HepG2 (cell line): Measurements from ENCODE around the gene GRM4. TPM values are rescaled to one million over a fixed set of nuclear protein-coding genes. Genes with fewer than 3 reads are reported as not detected.
A peak's percentile ranks its signal among the peaks of the same experiment; 100 is the strongest.

Experiments used
- AHR ChIP-seq: IDR thresholded peaks from 2 replicates; pipeline ENCODE4 v1.6.1; 2018; ENCODE audit warnings: missing genetic modification reagents, missing compliant biosample characterization
- GATAD2A ChIP-seq: IDR thresholded peaks from 2 replicates; pipeline ENCODE4 v1.6.1; 2016
- POLR2AphosphoS5 ChIP-seq: IDR thresholded peaks from 2 replicates; pipeline ENCODE4 v1.6.1; 2012; ENCODE audit warnings: low read depth, low read length
- SPEN ChIP-seq: sonication (generic); formaldehyde crosslinking; IDR thresholded peaks from 2 replicates; pipeline ENCODE4 v1.5.1; 2020; ENCODE audit warnings: low read depth, mild to moderate bottlenecking, missing genetic modification reagents
- WIZ ChIP-seq: sonication (generic); formaldehyde crosslinking; IDR thresholded peaks from 2 replicates; pipeline ENCODE4 v1.5.1; 2020; ENCODE audit warnings: mild to moderate bottlenecking, missing genetic modification reagents
- ZBTB21 ChIP-seq: sonication (generic); formaldehyde crosslinking; IDR thresholded peaks from 2 replicates; pipeline ENCODE4 v1.4.0; 2020; ENCODE audit warnings: missing genetic modification reagents
- ZFAT ChIP-seq: sonication (generic); formaldehyde crosslinking; conservative IDR thresholded peaks from 2 replicates; pipeline ENCODE4 v1.8.1; 2023; ENCODE audit warnings: missing genetic modification reagents, inconsistent platforms
- ZFP90 ChIP-seq: sonication (generic); formaldehyde crosslinking; IDR thresholded peaks from 2 replicates; pipeline ENCODE4 v1.8.0; 2022; ENCODE audit warnings: missing genetic modification reagents, mild to moderate bottlenecking, inconsistent platforms, borderline replicate concordance
- ZMYM2 ChIP-seq: sonication (generic); formaldehyde crosslinking; IDR thresholded peaks from 2 replicates; pipeline ENCODE4 v1.8.0; 2022; ENCODE audit warnings: mild to moderate bottlenecking, missing genetic modification reagents
- ZNF207 ChIP-seq: fragments of 450-650 bp; IDR thresholded peaks from 2 replicates; pipeline ENCODE4 v1.6.1; 2016; ENCODE audit warnings: antibody characterized with exemption, borderline replicate concordance
- ZNF550 ChIP-seq: sonication (generic); formaldehyde crosslinking; IDR thresholded peaks from 2 replicates; pipeline ENCODE4 v1.4.0; 2020; ENCODE audit warnings: mild to moderate bottlenecking, missing genetic modification reagents, borderline replicate concordance
- ZNF629 ChIP-seq: sonication (generic); formaldehyde crosslinking; conservative IDR thresholded peaks from 2 replicates; pipeline ENCODE4 v1.5.0; 2020; ENCODE audit warnings: missing genetic modification reagents
- ZNF709 ChIP-seq: sonication (generic); formaldehyde crosslinking; IDR thresholded peaks from 2 replicates; pipeline ENCODE4 v1.5.0; 2020; ENCODE audit warnings: mild to moderate bottlenecking, missing genetic modification reagents
- ZNF83 ChIP-seq: sonication (generic); formaldehyde crosslinking; IDR thresholded peaks from 2 replicates; pipeline ENCODE4 v1.4.0; 2020; ENCODE audit warnings: missing genetic modification reagents, mild to moderate bottlenecking, borderline replicate concordance
- ZNF883 ChIP-seq: sonication (generic); formaldehyde crosslinking; IDR thresholded peaks from 2 replicates; pipeline ENCODE4 v1.5.1; 2020; ENCODE audit warnings: mild to moderate bottlenecking, missing genetic modification reagents; ENCODE audit errors: not compliant biosample characterization
- ZSCAN21 ChIP-seq: sonication (generic); formaldehyde crosslinking; IDR thresholded peaks from 2 replicates; pipeline ENCODE4 v1.8.0; 2022; ENCODE audit warnings: mild to moderate bottlenecking, missing genetic modification reagents, moderate library complexity, borderline replicate concordance
- polyA plus RNA-seq, 8 experiments: library from polyadenylated mRNA; depleted of rRNA in 3 of 8; stranded (reverse) in 7 of 8; unstranded in 1 of 8; fragments of >200 nt; fragmentation: Illumina TruSeq in 4 of 8; extraction: Trizol in 4 of 8; gene quantifications; 2 replicates each; pipeline versions ENCODE4 v1.2.1 to v1.2.3, GENCODE V29; 2011 to 2016; ENCODE audit warnings: low read depth in 4 of 8, missing spikeins in 1 of 8, mixed read lengths in 1 of 8; ENCODE audit not compliant: insufficient read depth in 1 of 8
- total RNA-seq, 5 experiments: library from RNA; depleted of rRNA; stranded (reverse); fragments of >200 nt; fragmentation: Illumina TruSeq; extraction: Trizol; gene quantifications; 2 replicates each; pipeline ENCODE4 v1.2.3, GENCODE V29; 2016; ENCODE audit warnings: low read depth in 1 of 5
- TF ChIP-seq, protein P1 (sequence below): sonication (generic); formaldehyde crosslinking; IDR thresholded peaks from 2 replicates; pipeline ENCODE4 v1.8.1; 2023; ENCODE audit warnings: mild to moderate bottlenecking, inconsistent platforms, moderate library complexity, missing genetic modification reagents, borderline replicate concordance
- TF ChIP-seq, protein P2 (sequence below): sonication (generic); formaldehyde crosslinking; IDR thresholded peaks from 2 replicates; pipeline ENCODE4 v1.4.0; 2020; ENCODE audit warnings: missing genetic modification reagents, low read depth, mild to moderate bottlenecking, borderline replicate concordance
- TF ChIP-seq, protein P3 (sequence below): sonication (generic); formaldehyde crosslinking; IDR thresholded peaks from 2 replicates; pipeline ENCODE4 v1.5.0; 2020; ENCODE audit warnings: mild to moderate bottlenecking, missing genetic modification reagents
- TF ChIP-seq, protein P4 (sequence below): sonication (generic); formaldehyde crosslinking; IDR thresholded peaks from 2 replicates; pipeline ENCODE4 v1.5.0; 2020; ENCODE audit warnings: missing genetic modification reagents

The GRM4 gene
- total and polyA plus RNA-seq, 2 of the 13 experiments (the other 11 are each of a cell fraction or from before 2014, with no cell fraction given): not detected

DNA sequence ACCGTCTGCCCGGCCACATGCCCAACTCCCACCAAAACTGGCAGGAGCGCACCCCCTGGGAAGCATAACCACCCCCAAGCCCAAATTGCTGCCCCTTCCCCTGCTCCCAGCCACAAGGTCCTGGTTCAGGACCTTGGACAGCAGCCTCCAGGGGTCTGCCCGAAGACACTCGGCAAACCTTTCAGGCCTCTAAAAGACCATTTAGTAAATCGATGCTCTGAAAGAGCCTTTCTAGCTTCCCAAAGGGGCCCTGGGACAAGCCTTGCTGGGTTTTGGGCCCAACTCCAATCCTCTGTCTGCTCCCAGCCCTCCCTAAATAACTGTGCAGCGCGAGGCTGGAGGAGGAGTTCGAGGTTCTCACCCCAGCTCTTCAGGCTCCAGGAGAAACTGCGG, 30.5 kb downstream of the GRM4 start (continued):
- TF ChIP-seq, protein P1, sequence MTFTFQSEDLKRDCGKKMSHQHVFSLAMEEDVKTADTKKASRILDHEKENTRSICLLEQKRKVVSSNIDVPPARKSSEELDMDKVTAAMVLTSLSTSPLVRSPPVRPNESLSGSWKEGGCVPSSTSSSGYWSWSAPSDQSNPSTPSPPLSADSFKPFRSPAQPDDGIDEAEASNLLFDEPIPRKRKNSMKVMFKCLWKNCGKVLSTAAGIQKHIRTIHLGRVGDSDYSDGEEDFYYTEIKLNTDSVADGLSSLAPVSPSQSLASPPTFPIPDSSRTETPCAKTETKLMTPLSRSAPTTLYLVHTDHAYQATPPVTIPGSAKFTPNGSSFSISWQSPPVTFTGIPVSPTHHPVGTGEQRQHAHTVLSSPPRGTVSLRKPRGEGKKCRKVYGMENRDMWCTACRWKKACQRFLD: no peak
- TF ChIP-seq AHR (CRISPR knock-in tag): peak; percentile 71; the same call in 1 of the 2 replicates
- no peak for TF ChIP-seq ZFAT
- TF ChIP-seq ZSCAN21 (CRISPR knock-in tag): peak; percentile 69; the same call in 1 of the 2 replicates
- TF ChIP-seq, protein P2, sequence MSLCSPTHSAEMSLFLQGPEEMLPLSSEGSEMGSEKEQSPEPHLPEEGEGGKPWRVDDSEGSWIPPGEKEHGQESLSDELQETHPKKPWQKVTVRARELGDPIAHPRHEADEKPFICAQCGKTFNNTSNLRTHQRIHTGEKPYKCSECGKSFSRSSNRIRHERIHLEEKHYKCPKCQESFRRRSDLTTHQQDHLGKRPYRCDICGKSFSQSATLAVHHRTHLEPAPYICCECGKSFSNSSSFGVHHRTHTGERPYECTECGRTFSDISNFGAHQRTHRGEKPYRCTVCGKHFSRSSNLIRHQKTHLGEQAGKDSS (CRISPR knock-in tag): no peak
- no peak for TF ChIP-seq GATAD2A
- TF ChIP-seq WIZ (CRISPR knock-in tag): peak; percentile 85; the same call in 1 of the 2 replicates
- no peak for TF ChIP-seq POLR2AphosphoS5
- TF ChIP-seq SPEN (CRISPR knock-in tag): no peak
- no peak; the same call in 1 of the 2 replicates for TF ChIP-seq ZBTB21 (CRISPR knock-in tag)
- TF ChIP-seq ZNF883 (CRISPR knock-in tag): peak; percentile 45
- no peak for TF ChIP-seq ZFP90 (CRISPR knock-in tag)
- TF ChIP-seq, protein P3, sequence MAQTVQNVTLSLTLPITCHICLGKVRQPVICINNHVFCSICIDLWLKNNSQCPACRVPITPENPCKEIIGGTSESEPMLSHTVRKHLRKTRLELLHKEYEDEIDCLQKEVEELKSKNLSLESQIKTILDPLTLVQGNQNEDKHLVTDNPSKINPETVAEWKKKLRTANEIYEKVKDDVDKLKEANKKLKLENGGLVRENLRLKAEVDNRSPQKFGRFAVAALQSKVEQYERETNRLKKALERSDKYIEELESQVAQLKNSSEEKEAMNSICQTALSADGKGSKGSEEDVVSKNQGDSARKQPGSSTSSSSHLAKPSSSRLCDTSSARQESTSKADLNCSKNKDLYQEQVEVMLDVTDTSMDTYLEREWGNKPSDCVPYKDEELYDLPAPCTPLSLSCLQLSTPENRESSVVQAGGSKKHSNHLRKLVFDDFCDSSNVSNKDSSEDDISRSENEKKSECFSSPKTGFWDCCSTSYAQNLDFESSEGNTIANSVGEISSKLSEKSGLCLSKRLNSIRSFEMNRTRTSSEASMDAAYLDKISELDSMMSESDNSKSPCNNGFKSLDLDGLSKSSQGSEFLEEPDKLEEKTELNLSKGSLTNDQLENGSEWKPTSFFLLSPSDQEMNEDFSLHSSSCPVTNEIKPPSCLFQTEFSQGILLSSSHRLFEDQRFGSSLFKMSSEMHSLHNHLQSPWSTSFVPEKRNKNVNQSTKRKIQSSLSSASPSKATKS: no peak
- no peak for TF ChIP-seq ZNF629
- no peak for TF ChIP-seq ZNF550
- TF ChIP-seq ZNF709 (CRISPR knock-in tag): no peak; the same call in 1 of the 2 replicates
- no peak for TF ChIP-seq ZNF207
- TF ChIP-seq ZNF83 (CRISPR knock-in tag): no peak
- TF ChIP-seq, protein P4, sequence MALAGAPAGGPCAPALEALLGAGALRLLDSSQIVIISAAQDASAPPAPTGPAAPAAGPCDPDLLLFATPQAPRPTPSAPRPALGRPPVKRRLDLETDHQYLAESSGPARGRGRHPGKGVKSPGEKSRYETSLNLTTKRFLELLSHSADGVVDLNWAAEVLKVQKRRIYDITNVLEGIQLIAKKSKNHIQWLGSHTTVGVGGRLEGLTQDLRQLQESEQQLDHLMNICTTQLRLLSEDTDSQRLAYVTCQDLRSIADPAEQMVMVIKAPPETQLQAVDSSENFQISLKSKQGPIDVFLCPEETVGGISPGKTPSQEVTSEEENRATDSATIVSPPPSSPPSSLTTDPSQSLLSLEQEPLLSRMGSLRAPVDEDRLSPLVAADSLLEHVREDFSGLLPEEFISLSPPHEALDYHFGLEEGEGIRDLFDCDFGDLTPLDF (CRISPR knock-in tag): 0 out of 2 replicates have a peak, but pooled peaks have one; percentile 40
- no peak for TF ChIP-seq ZMYM2
